ENCODE measurements around the gene MED12L. TPM values are rescaled to one million over a fixed set of nuclear protein-coding genes. Genes with fewer than 3 reads are reported as not detected.

The MED12L gene
- total and polyA plus RNA-seq, 2 experiments from 2014 or later = 0.07 to 2.7 TPM

GRCh38 chr3:151434151-151434890, 348.9 kb downstream of the MED12L start:
- no peaks in the 10 kb centered on the region for H3K27me3 ChIP-seq
- H4K20me1 ChIP-seq (ENCODE audit: insufficient read depth, poor library complexity, severe bottlenecking) = no peaks in the 10 kb centered on the region
- no peak overlapping the region for H3K4me2 ChIP-seq
- peak; percentile 13 for DNase-seq (ENCODE audit: low spot score)
- no peaks in the 10 kb centered on the region for H3K36me3 ChIP-seq (replicated peaks; ENCODE audit: insufficient read depth, low read depth)
- WGBS (ENCODE audit: low lambda C conversion rate, missing lambda C conversion rate) = 88% methylated on average over 1 of the region's 1 CpG
- H3K9me3 ChIP-seq (ENCODE audit: low read depth) = no peaks in the 10 kb centered on the region
- TF ChIP-seq EZH2 (IDR thresholded peaks at IDR 0.05; ENCODE audit: borderline replicate concordance) = no peak
- no peak for TF ChIP-seq EZH2phosphoT487 (IDR thresholded peaks at IDR 0.05; ENCODE audit: low read depth, severe bottlenecking, unreplicated experiment)
- TF ChIP-seq CTCF (IDR thresholded peaks at IDR 0.05; ENCODE audit: poor library complexity) = no peak
- H3K27ac ChIP-seq = no peak overlapping the region
- H3K4me1 ChIP-seq (ENCODE audit: insufficient read depth) = no peaks in the 10 kb centered on the region
- no peak overlapping the region for H3K4me3 ChIP-seq
- H2AFZ ChIP-seq = no peak overlapping the region
- H3K9me2 ChIP-seq (replicated peaks; ENCODE audit: insufficient read depth) = no peaks in the 10 kb centered on the region
- H3K79me2 ChIP-seq = no peaks in the 10 kb centered on the region

GRCh38 chr3:151436675-151437446, 351.4 kb downstream of the MED12L start:
- Histone ChIP-seq H3K4me1 (ENCODE audit: insufficient read depth) (no peaks in the 10 kb centered on the region), H2AFZ (no peak overlapping the region), H3K4me2 (no peak overlapping the region), H3K27me3 (no peaks in the 10 kb centered on the region), H4K20me1 (ENCODE audit: insufficient read depth, poor library complexity, severe bottlenecking) (no peaks in the 10 kb centered on the region), H3K27ac (no peak overlapping the region), H3K79me2 (no peaks in the 10 kb centered on the region), H3K36me3 (replicated peaks; ENCODE audit: insufficient read depth, low read depth) (no peaks in the 10 kb centered on the region), H3K9me3 (ENCODE audit: low read depth) (no peaks in the 10 kb centered on the region), H3K4me3 (no peak overlapping the region), H3K9me2 (replicated peaks; ENCODE audit: insufficient read depth) (no peaks in the 10 kb centered on the region)
- DNase-seq (ENCODE audit: low spot score) = no peak
- TF ChIP-seq CTCF (IDR thresholded peaks at IDR 0.05; ENCODE audit: poor library complexity) = no peak
- no peak for TF ChIP-seq EZH2 (IDR thresholded peaks at IDR 0.05; ENCODE audit: borderline replicate concordance)
- no peak for TF ChIP-seq EZH2phosphoT487 (IDR thresholded peaks at IDR 0.05; ENCODE audit: low read depth, severe bottlenecking, unreplicated experiment)
- 83% methylated on average over 8 of the region's 8 CpGs for WGBS (ENCODE audit: low lambda C conversion rate, missing lambda C conversion rate)

- Histone ChIP-seq H3K36me3 (replicated peaks; ENCODE audit: insufficient read depth, low read depth) (no peaks in the 10 kb centered on the region), H3K4me2 (no peak overlapping the region), H3K27ac (no peak overlapping the region), H3K27me3 (no peaks in the 10 kb centered on the region), H2AFZ (no peak overlapping the region), H3K4me3 (no peak overlapping the region), H3K79me2 (no peaks in the 10 kb centered on the region), H4K20me1 (ENCODE audit: insufficient read depth, poor library complexity, severe bottlenecking) (no peaks in the 10 kb centered on the region), H3K4me1 (ENCODE audit: insufficient read depth) (no peaks in the 10 kb centered on the region), H3K9me2 (replicated peaks; ENCODE audit: insufficient read depth) (no peaks in the 10 kb centered on the region), H3K9me3 (ENCODE audit: low read depth) (no peaks in the 10 kb centered on the region)
- WGBS (ENCODE audit: low lambda C conversion rate, missing lambda C conversion rate) = 97% methylated on average over 6 of the region's 6 CpGs
- TF ChIP-seq CTCF (IDR thresholded peaks at IDR 0.05; ENCODE audit: poor library complexity) (no peak), EZH2 (IDR thresholded peaks at IDR 0.05; ENCODE audit: borderline replicate concordance) (no peak), EZH2phosphoT487 (IDR thresholded peaks at IDR 0.05; ENCODE audit: low read depth, severe bottlenecking, unreplicated experiment) (no peak)
- DNase-seq (ENCODE audit: low spot score) = no peak
These were observed 352.4 kb downstream of the MED12L start for GRCh38 chr3:151437906-151438305.
